GM12878 (cell line): ENCODE results near the gene DSTN. TPM values are rescaled to one million over a fixed set of nuclear protein-coding genes. Genes with fewer than 3 reads are reported as not detected.

Experiments
- BRCA1 ChIP-seq: IDR thresholded peaks from 2 replicates; pipeline ENCODE4 v1.6.1; 2011; ENCODE audit warnings: low read depth, low read length, improper control_type of control experiment
- CBFB ChIP-seq: IDR thresholded peaks from 2 replicates; pipeline ENCODE4 v1.6.1; 2016; ENCODE audit warnings: antibody characterized with exemption, low read depth
- CHD1 ChIP-seq: IDR thresholded peaks from 2 replicates; pipeline ENCODE4 v1.6.1; 2012; ENCODE audit warnings: low read depth, low read length, improper control_type of control experiment
- CHD4 ChIP-seq: fragments of 200-600 bp; sonication (generic); IDR thresholded peaks from 2 replicates; pipeline ENCODE4 v1.6.1; 2016; ENCODE audit warnings: mild to moderate bottlenecking
- CREM ChIP-seq: IDR thresholded peaks from 2 replicates; pipeline ENCODE4 v1.6.1; 2014; ENCODE audit warnings: antibody characterized with exemption, low read depth
- EED ChIP-seq: sonication (generic); IDR thresholded peaks from 2 replicates; pipeline ENCODE4 v1.6.1; 2016; ENCODE audit warnings: antibody characterized with exemption, low read depth
- ETV6 ChIP-seq, 2 experiments: fragments of 450-650 bp in 1 of 2; IDR thresholded peaks in 1 of 2; conservative IDR thresholded peaks in 1 of 2; 2 replicates each; pipeline ENCODE4 v1.6.1; 2014; ENCODE audit warnings: antibody characterized with exemption in 1 of 2, borderline replicate concordance in 1 of 2, low read depth in 1 of 2, mild to moderate bottlenecking in 1 of 2, moderate library complexity in 1 of 2
- NFIC ChIP-seq: IDR thresholded peaks from 2 replicates; pipeline ENCODE4 v1.6.1; 2012; ENCODE audit warnings: low read depth, mild to moderate bottlenecking, inconsistent platforms, low read length, moderate library complexity
- POLR2AphosphoS5 ChIP-seq: IDR thresholded peaks from 2 replicates; pipeline ENCODE4 v1.6.1; 2011; ENCODE audit warnings: mild to moderate bottlenecking, low read length, inconsistent platforms
- polyA plus RNA-seq, 11 experiments: library from polyadenylated mRNA; depleted of rRNA in 4 of 11; unstranded in 6 of 11; stranded (reverse) in 5 of 11; fragments of >200 nt; fragmentation: Nextera tagmentation in 4 of 11; fragmentation: Illumina TruSeq in 1 of 11; extraction: Ambion mirVana in 4 of 11; extraction: Trizol in 1 of 11; gene quantifications; 1 replicate in 1 of 11; 2 replicates in 10 of 11; pipeline versions ENCODE4 v1.2.1 to v1.2.3, GENCODE V29; 2011 to 2016; ENCODE audit warnings: inconsistent platforms in 2 of 11, missing spikeins in 2 of 11, low read depth in 1 of 11
- total RNA-seq, 4 experiments: library from RNA; depleted of rRNA in 3 of 4; stranded (reverse); fragments of >200 nt in 3 of 4; fragmentation: Illumina TruSeq in 1 of 4; extraction: Trizol in 1 of 4; gene quantifications; 2 replicates each; pipeline versions ENCODE4 v1.2.1 to v1.2.3, GENCODE V29; 2013 to 2021
- TF ChIP-seq, protein P1 (sequence below): fragments of 450-650 bp; IDR thresholded peaks from 2 replicates; pipeline ENCODE4 v1.6.1; 2017; ENCODE audit warnings: mild to moderate bottlenecking, moderate library complexity
- TF ChIP-seq, protein P2 (sequence below): fragments of 150-350 bp; IDR thresholded peaks from 2 replicates; pipeline ENCODE4 v1.6.1; 2014; ENCODE audit warnings: mild to moderate bottlenecking, low read depth, low read length
- TF ChIP-seq, protein P3 (sequence below): IDR thresholded peaks from 2 replicates; pipeline ENCODE4 v1.6.1; 2011; ENCODE audit warnings: mild to moderate bottlenecking, low read depth, low read length, moderate library complexity; ENCODE audit not compliant: insufficient replicate concordance

DSTN gene
- total and polyA plus RNA-seq, 10 of the 15 experiments (the other 5 are each of a cell fraction or from before 2014, with no cell fraction given): 26.7 to 137 (median 40.8) TPM

DNA sequence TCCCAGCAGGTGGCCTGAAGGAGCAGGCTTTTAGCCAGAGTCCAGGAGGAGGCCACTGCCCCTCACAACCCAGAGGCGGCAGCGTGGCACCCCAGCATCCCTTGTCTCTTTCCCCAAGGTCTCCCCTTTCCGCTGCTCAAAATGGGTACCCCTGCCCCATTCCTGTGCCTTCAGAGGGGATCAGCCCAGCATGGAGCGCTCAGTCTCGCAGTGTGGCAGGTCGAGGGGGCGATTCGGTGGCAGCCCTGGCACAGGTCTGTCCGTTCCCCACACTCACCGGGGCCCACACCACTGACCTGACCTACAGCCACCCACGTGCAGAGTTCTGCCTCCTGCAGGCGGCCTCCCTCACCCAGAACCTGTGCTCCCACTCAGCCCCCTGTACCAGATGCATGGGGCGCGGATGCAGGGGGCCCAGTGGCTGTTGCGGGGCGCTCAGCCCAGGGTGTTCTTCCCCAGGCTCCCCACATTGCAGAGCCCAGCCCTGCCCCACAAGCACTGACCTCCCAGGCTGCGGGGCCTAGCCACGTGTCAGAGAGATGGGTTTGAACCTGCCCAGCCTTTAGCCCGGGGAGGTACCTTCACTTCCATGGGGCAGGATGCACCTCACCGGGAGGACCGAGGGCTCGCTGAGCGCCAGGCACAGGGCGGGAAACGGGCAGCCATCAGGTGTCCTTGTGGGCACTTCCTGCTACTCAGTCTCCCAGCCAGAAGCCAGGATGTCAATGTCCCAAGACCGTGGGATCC is 41.8 kb downstream of the DSTN start (continued):
- TF ChIP-seq CREM (no peak), NFIC (no peak), ETV6 (conservative IDR thresholded peaks at IDR 0.05 in 1 of 2, IDR thresholded peaks at IDR 0.05 in 1 of 2; ENCODE audit: borderline replicate concordance in 1 of 2, low read depth in 1 of 2) (no peak), CBFB (no peak), CHD1 (no peak), EED (no peak), BRCA1 (no peak), POLR2AphosphoS5 (no peak), CHD4 (no peak)
- TF ChIP-seq, protein P1, sequence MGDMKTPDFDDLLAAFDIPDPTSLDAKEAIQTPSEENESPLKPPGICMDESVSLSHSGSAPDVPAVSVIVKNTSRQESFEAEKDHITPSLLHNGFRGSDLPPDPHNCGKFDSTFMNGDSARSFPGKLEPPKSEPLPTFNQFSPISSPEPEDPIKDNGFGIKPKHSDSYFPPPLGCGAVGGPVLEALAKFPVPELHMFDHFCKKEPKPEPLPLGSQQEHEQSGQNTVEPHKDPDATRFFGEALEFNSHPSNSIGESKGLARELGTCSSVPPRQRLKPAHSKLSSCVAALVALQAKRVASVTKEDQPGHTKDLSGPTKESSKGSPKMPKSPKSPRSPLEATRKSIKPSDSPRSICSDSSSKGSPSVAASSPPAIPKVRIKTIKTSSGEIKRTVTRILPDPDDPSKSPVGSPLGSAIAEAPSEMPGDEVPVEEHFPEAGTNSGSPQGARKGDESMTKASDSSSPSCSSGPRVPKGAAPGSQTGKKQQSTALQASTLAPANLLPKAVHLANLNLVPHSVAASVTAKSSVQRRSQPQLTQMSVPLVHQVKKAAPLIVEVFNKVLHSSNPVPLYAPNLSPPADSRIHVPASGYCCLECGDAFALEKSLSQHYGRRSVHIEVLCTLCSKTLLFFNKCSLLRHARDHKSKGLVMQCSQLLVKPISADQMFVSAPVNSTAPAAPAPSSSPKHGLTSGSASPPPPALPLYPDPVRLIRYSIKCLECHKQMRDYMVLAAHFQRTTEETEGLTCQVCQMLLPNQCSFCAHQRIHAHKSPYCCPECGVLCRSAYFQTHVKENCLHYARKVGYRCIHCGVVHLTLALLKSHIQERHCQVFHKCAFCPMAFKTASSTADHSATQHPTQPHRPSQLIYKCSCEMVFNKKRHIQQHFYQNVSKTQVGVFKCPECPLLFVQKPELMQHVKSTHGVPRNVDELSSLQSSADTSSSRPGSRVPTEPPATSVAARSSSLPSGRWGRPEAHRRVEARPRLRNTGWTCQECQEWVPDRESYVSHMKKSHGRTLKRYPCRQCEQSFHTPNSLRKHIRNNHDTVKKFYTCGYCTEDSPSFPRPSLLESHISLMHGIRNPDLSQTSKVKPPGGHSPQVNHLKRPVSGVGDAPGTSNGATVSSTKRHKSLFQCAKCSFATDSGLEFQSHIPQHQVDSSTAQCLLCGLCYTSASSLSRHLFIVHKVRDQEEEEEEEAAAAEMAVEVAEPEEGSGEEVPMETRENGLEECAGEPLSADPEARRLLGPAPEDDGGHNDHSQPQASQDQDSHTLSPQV: no peak
- TF ChIP-seq, protein P2, sequence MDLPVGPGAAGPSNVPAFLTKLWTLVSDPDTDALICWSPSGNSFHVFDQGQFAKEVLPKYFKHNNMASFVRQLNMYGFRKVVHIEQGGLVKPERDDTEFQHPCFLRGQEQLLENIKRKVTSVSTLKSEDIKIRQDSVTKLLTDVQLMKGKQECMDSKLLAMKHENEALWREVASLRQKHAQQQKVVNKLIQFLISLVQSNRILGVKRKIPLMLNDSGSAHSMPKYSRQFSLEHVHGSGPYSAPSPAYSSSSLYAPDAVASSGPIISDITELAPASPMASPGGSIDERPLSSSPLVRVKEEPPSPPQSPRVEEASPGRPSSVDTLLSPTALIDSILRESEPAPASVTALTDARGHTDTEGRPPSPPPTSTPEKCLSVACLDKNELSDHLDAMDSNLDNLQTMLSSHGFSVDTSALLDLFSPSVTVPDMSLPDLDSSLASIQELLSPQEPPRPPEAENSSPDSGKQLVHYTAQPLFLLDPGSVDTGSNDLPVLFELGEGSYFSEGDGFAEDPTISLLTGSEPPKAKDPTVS: no peak
- TF ChIP-seq, protein P3, sequence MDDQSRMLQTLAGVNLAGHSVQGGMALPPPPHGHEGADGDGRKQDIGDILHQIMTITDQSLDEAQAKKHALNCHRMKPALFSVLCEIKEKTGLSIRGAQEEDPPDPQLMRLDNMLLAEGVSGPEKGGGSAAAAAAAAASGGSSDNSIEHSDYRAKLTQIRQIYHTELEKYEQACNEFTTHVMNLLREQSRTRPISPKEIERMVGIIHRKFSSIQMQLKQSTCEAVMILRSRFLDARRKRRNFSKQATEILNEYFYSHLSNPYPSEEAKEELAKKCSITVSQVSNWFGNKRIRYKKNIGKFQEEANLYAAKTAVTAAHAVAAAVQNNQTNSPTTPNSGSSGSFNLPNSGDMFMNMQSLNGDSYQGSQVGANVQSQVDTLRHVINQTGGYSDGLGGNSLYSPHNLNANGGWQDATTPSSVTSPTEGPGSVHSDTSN: no peak
